KBM-7 (cell line): ENCODE measurements around the gene TPK1.

Source experiments
- DNase-seq: peaks from one replicate; pipeline ENCODE4 v3.0.0-alpha.2; 2015
- in situ Hi-C: fragments of 300-500 bp; cut with MboI; formaldehyde crosslinking; loops from 2 replicates; pipeline ENCODE4 v1.14.3; 2020; ENCODE audit warnings: low sequenced_read_pairs, low pct_unique_long_range_greater_than_20kb, mixed read lengths

The TPK1 gene

DNA sequence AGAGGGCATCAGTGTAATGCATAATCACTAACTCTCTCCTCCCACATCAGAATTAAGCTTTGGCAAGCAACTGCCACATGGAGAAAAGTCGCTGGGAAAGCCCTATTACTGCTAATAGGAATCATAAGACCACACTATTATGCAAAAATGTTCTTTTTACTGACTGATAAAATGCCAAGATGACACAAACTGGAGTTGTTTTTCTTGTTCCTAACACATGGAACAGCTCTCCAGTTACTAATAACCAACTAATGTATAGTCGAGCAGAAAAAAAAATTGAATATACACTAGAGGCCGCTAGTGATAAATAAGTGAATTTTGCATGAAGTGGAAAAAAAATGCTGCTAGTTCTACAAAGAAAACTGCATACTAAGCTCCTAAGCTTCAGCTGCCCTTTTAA lies 165.6 kb downstream of the TPK1 start:
- DNase-seq, result peak; percentile 28
- in situ Hi-C loops, result no loop called here

DNA sequence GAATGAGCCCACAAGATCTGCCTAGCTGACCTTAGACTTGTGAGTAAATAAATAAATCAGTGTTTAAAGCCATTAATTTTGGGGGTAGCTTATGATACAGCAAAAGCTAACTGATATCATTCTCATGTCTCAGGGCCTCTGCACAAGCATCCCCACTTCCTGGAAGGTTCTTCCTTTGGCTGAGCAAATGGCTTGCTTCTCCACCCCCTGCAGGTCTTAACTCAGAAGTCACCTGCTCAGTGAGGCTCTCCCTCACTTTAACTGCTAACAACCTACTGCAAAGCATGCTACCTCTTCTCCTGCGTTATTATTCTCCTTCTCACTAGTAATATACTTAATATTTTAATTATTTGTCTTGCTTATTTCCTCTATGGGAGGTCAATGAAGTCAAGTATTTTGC lies 167.3 kb downstream of the TPK1 start:
- in situ Hi-C loops, result no loop called here
- no peak for DNase-seq

DNA sequence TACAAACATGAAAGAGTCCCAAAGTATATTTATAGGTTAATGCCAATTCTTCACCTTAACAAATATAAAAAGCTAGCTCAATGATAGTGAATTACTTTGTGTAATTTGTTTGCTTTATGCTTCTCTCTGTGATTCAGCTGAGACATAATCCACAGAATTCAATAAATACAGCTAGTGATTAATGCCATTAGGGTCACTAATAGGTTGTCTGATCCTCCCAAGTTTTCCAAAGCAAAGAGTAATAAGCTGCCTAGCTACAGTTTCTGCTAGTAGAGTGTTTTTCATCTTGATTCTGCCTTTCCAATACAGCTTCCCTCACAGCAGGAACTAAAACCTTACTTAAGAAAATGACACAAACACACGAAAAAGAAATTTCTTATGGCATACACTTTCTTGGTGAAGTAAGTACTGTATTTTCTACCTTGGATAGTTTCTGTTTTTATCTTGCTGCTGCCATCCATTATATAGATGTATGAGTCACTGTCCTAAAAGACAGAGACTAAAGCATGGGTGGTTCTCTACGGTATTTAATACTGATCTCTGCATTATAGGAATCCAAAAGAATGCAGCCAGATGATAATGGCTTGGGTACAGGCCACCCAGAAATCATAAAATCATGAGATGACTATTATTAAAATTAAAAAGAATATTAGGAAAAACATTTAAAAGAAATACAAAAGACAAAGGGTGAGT lies 170.0 kb downstream of the TPK1 start:
- in situ Hi-C loops, result no loop called here
- DNase-seq, result no peak

DNA sequence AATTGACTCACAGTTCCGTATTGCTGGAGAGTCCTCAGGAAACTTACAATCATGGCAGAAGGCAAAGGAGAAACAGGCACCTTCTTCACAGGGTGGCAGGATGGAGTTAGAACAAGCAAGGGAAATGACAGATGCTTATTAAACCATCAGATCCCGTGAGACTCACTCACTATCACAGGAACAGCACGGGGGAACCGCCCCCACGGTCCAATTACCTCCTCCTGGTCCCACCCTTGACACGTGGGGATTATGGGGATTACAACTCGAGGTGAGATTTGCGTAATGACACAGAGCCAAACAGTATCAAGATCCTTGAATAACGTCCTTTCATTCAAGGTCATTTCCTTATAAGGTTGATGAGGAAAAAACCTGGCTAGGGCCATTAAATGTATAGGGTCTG lies 176.6 kb downstream of the TPK1 start:
- in situ Hi-C loops, result no loop called here

DNA sequence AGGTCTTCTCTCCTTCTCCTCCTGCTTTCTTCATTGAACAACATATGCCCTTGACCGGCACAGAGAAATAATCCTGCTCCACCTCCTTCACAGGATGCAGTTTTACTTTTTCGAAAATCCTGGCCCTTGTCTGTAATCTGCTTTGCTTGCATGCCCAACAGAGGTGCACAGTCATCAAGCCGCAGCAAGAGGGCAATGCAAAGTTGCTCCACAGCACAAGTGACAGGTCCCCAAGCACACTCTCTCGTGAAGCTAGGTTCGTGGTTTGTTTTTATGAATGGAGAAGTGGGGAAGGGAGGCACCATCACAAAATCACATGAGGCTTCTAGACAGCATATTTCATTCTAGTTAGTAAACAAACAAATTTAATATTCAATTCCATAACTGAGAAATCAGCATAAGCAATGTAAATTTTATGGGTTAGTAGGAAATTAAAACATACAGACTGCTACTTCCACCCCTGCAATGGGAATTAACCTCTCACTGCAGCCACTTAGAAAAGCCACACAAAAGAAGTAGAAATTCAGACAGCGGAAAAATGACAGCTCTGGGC lies 178.8 kb downstream of the TPK1 start:
- in situ Hi-C loops, result no loop called here
- no peak for DNase-seq

More for the DNA sequence above, 176.6 kb downstream of the TPK1 start:
- DNase-seq, result no peak

DNA sequence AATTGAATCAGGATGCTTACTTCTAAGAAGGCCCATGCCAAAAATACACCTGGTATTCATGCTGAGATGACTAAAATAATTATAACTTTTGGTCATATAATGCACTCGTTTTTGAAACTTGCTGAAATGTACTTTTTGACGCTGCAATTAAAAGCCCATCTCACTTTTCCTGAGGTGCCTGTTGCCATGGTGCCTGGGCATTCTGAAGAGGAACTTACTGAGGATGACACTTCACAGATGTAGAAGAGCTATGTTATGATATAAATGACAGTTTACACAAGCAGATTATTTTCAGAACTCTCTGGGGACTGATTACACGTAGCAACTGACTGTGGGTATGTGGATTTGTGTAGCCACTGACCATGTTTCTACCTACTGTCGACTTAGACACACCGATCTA lies 182.4 kb downstream of the TPK1 start:
- in situ Hi-C loops, result no loop called here
- DNase-seq, result no peak

DNA sequence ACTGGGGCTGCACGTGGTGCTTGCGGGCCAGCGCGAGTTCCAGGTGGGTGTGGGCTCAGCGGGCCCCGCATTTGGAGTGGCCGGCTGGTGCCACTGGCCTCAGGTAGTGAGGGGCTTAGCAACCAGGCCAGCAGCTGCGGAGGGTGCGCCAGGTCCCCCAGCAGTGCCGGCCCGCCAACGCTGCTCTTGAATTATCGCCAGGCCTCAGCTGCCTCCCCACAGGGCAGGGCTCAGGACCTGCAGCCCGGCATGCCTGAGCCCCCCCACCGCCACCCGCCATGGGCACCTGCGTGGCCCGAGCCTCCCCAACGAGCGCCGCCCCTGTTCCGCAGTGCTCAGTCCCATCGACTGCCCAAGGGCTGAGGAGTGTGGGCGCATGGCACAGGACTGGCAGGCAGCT lies 185.4 kb downstream of the TPK1 start:
- in situ Hi-C loops, result no loop called here
- no peak for DNase-seq

DNA sequence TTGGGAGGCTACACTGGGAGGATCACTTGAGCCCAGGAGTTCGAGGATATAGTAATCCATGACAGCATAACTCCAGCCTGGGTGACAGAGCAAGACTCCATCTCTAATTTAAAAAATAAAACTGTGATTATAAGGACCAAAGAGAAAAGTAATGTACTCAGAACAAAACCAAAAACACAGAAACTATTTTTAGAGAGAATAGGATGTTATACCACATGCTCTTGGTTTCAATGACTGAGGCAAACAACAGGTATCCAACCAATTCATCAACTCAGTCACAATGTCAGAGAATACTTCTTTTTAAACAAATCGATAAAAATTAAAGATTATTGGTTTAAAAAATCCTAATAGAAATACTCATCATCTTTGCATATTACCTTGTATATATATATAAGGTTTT lies 186.7 kb downstream of the TPK1 start:
- in situ Hi-C loops, result no loop called here
- DNase-seq, result no peak

DNA sequence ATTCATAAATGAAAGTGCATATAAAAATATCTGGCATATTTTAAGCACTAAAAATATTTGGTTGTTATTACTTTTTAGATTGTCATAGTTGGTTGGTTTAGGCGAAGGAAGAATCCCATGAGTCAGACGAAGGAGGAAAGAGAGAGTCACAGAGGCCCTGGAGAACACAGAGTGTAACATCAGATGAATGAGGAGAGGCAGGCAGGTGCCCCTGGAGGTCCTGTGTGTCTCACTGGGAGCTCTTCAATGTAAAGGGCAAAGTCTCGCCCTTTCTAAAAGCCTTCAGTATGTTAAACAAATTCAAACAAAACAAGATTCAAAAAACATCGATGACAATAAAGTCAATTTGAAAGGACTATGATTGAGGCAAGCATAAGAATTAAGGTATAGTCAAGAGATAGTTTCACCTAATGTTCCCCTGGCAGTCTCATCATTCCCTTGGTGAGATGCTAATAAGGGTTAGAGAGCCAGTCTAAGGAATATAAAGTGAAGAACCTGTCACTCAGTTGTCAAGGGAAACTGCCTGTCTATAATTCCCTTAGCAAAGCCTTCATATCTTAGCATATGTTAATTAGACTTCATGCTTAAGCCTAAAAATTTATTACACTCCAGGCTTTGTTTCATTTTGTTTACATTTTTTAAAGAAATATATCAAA lies 194.3 kb downstream of the TPK1 start:
- in situ Hi-C loops, result no loop called here
- DNase-seq, result no peak

DNA sequence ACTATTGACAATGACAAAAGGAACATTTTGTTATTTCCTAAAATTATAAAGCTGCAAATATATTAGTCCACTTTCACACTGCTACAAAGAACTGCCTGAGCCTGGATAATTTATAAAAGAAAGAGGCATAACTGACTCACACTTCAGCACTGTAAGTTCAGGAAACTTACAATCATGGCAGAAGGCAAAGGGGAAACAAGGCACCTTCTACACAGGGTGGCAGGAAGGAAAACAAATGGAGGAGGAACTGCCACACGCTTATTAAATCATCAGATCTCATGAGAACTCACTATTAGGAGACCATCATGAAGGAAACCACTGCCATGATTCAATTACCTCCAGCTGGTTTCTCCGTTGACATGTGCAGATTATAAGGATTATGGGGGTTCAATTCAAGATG lies 203.1 kb downstream of the TPK1 start:
- in situ Hi-C loops, result no loop called here
- DNase-seq, result no peak

DNA sequence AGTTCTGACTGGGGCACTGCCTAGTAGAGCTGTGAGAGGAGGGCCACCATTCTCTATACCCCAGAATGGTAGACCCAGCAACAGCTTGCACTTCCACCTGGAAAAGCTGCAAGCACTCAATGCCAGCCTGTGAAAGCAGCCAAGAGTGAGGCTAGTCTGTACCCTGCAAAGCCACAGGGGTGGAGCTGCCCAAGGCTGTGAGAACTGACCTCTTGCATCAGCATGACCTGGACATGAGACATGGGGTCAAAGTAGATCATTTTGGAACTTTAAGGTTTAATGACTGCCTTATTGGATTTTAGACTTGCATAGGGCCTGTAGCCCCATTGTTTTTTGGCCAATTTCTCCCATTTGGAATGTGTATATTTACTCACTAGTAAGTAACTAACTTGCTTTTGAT lies 206.3 kb downstream of the TPK1 start:
- DNase-seq, result no peak
- in situ Hi-C loops, result no loop called here

DNA sequence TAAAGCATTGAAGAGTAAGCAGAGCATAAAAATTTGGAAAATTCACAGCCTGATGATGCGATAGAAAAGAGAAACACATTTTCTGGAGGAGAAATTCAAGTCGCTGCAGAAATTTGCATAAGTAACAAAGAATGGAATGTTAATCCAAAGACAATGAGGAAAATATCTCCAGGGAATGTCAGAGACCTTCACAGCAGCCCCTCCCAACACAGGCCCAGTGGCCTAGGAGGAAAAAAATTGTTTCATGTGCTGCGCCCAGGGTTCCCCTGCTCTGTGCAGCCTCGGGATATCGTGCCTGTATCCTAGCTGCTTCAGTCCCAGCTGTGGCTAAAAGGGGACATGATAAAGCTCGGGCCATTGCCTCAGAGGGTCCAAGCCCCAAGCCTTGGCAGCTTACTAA lies 206.8 kb downstream of the TPK1 start:
- DNase-seq, result no peak
- in situ Hi-C loops, result no loop called here

DNA sequence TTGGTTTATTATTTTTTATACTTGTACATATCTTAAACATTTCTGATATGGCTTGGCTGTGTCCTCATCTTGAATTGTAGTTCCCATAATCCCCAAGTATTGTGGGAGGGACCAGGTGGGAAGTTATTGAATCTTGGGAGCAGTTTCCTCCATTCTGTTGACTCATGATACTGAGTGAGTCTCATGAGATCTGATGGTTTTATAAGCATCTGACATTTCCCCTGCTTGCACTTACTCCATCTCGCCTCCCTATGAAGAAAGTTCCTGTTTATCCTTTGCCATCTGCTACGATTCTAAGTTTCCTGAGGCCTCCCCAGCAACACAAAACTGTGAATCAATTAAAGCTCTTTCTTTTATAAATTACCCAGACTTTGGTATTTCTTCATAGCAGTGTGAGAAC lies 207.7 kb downstream of the TPK1 start:
- DNase-seq, result no peak
- in situ Hi-C loops, result no loop called here

DNA sequence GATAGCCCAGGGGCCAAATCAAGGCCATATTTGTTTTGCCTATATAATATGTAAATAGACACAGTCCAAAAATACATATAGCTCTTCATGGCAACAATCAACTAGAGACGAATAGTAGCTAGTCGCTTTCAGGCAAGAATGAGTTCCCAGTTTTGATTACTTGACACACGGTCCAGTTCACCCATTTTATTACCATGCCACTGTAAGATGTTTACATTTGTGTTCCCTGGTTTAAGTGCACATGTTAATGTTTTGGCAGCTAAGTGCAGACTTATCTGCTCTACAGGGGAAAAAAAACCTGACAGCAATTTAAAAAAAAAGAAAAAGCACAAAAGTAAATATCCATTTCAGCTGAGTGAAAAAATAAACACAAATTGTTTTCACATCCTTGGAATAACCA lies 213.1 kb downstream of the TPK1 start:
- in situ Hi-C loops, result no loop called here
- DNase-seq, result no peak

DNA sequence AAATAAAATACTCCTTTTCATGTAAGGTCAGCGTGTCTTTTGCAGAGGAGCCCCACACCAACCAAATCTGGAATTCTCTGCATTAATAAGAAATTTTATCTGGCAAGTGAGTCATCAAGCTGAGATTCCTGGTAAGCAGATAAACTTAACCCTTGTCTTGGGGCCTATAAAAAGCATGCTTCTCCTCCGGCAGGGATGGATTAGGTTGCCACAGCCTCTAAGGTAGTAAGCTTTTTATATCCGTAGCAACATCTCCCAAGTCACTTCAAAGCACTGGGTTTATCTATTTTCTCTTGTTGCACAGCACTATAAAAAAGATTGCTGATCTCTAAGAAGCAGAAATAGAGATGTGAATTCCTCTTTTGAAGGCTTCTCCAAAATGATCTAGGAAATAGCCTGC lies 229.6 kb downstream of the TPK1 start:
- no peak for DNase-seq

DNA sequence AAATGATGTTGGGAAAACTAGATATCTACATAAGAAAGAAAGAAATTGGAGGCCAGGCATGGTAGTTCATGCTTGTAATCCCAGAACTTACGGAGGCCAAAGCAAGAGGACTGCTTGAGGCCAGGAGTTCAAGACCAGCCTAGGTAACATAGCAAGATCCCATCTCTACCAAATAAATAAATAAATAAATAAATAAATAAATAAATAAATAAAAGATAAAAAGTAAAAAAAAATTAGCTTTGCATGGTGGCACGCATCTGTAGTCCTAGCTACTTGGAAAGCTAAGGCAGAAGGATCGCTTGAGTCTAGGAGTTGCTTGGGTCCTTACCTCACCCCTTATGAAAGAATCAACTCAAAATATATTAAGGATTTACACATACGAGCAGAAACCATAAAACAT lies 238.9 kb downstream of the TPK1 start:
- DNase-seq, result no peak
- in situ Hi-C loops, result no loop called here

More for the DNA sequence above, 229.6 kb downstream of the TPK1 start:
- in situ Hi-C loops, result no loop called here

DNA sequence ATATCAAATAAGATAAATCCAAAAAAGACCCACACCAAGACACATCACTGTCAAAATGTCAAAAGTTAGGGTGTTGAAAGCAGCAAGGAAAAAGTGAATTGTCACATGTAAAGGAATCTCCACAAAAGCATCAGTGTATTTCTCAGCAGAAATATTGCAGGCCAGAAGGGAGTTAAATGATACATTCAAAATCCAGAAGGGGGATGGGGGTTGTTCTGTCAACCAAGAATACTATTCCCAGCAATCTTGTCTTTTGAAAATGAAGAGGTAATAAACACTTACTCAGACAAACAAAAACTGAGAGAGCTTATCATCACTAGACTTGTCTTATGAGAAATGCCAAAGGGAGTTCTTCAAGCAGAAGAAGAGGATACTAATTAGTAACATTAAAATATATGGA lies 241.3 kb downstream of the TPK1 start:
- in situ Hi-C loops, result no loop called here
- no peak for DNase-seq

DNA sequence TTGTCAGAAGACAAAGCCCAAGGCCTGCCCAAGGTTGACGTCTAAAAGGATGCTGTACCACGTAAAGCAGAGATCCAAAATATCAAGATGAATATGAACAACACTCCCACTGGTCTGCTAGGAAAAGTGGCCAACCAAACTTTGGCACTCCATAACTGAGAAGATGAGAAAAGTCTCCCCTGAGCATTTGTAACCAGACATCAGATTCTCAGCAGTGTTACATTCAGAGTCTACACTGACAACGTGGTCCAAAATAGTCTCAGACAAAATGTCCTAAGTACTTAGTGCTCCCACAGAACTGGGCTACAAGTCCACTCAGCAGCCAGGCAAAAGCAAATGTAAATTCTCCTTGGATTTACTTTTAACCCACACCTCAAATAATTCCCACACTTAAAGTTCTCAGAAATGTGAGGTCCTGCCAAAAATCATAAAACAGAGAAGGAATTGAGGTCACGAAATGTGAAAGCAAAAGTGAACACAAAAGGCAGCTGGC lies 247.2 kb downstream of the TPK1 start:
- in situ Hi-C loops, result no loop called here
- no peak for DNase-seq

DNA sequence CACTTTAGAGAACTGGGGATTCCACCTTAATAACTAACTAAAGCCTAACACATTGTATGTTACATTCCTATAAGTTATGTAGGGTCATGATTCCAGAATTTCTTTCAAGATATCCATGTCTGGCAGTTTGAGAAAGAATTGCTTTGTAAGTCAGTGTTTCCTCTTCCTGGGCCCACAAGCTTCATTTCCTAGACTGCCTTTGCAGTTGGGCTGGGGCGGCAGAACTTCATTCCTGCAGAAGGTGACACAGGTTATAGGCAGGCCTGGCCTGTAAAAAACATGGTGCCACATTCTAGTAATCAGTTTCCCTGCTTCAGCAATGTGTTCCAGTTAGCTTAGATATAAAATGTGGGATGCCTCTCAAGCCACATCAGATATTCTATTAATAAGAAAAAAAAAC lies 248.2 kb downstream of the TPK1 start:
- DNase-seq, result no peak
- in situ Hi-C loops, result no loop called here

DNA sequence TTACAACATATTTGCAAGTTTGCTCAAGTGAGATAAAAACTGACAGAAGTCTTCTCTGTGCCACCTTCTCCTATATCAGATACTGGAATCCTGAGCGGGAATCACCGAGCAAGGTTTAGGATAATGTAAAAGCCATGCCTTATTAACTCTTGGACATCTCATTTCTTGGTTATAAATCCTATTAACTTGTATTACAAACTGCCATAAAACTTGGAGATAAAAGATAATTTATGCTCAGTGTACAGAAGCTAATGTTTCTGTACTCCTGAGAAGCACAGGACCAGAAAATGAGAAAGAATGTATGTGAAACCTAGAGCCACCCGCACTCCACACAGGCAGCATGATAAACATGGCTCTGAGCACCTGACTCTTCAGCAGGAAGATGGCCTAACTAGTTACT lies 251.1 kb downstream of the TPK1 start:
- in situ Hi-C loops, result no loop called here
- DNase-seq, result no peak

DNA sequence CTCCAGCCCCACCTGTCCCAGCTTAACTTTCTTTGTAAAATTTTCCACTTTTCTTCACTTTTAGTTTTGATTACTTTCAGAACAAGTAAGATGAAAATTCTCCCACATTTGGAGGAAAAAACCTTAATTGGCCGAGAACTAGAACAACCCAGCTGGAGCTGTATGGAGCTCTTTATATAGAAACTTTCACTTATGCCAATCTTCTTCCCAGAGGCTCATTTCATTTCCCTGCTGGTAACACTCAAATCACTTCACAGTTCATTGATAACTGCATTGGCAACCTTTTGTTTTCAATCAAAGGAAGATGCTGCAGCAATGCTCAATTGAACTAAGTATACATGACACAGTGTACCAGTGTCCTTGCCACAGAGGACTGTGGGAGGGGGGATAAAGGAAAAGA lies 256.2 kb downstream of the TPK1 start:
- no peak for DNase-seq
- in situ Hi-C loops, result no loop called here
